Body of pancreas (tissue), 4 donors: Measurements from ENCODE around the gene DENND2D. TPM values are rescaled to one million over a fixed set of nuclear protein-coding genes. Genes with fewer than 3 reads are reported as not detected.

Experiments
- ATAC-seq: fragments of 150-250 bp; one replicate; pipeline ENCODE4 v1.9.1; 2016
- DNase-seq, 4 donors: peaks; one replicate each; pipeline ENCODE4 v3.0.0-alpha.2; 2019
- H3K27ac ChIP-seq, 4 donors: fragments of 200-600 bp; sonication (generic); 1 replicate in 3 of 4; 2 replicates in 1 of 4; pipeline versions ENCODE4 v1.5.1 to v1.6.1; 2016 to 2019; ENCODE audit warnings: mild to moderate bottlenecking in 1 of 4, mixed read lengths in 1 of 4, moderate library complexity in 1 of 4
- H3K27me3 ChIP-seq, 2 donors: fragments of 200-600 bp; sonication (generic); one replicate each; pipeline ENCODE4 v1.6.0; 2016; ENCODE audit warnings: mild to moderate bottlenecking in 1 of 2
- H3K36me3 ChIP-seq, 2 donors: fragments of 200-600 bp; sonication (generic); replicated peaks in 1 of 2; 2 replicates each; pipeline ENCODE4 v1.5.1; 2016; ENCODE audit warnings: low read depth in 2 of 2; ENCODE audit not compliant: insufficient read depth in 1 of 2
- H3K4me1 ChIP-seq: fragments of 200-600 bp; sonication (generic); one replicate; pipeline ENCODE4 v1.6.0; 2016
- H3K4me3 ChIP-seq, 2 donors: fragments of 200-600 bp; sonication (generic); 1 replicate in 1 of 2; 2 replicates in 1 of 2; pipeline ENCODE4 v1.5.1; 2016 to 2019
- H3K9me3 ChIP-seq, 3 donors: fragments of 200-600 bp; sonication (generic); 1 replicate in 2 of 3; 2 replicates in 1 of 3; pipeline ENCODE4 v1.5.1; 2016
- POLR2A ChIP-seq, 3 donors: fragments of 450-650 bp; IDR thresholded peaks; one replicate each; pipeline ENCODE4 v1.6.1; 2016; ENCODE audit warnings: antibody characterized with exemption in 3 of 3, mild to moderate bottlenecking in 2 of 3
- WGBS, 2 donors: methylation state at CpG; one replicate each; pipeline ENCODE4 v1.1.5; 2017; 5-methylcytosine and 5-hydroxymethylcytosine counted together
- intact Hi-C: fragments of 100-400 bp; cut with DNase I; formaldehyde crosslinking; loops from one replicate; pipeline ENCODE4 v1.15.1; 2023
- total RNA-seq, 2 donors: library from RNA; depleted of rRNA; stranded (reverse); fragments of >200 nt; gene quantifications; one replicate each; pipeline ENCODE4 v1.1.0, GENCODE V29; 2016
- TF ChIP-seq, protein P1 (sequence below), 7 experiments: fragments of 450-650 bp in 4 of 7; fragments of 200-600 bp in 3 of 7; sonication (generic) in 3 of 7; IDR thresholded peaks; one replicate each; pipeline ENCODE4 v1.5.1; 2016 to 2019; ENCODE audit warnings: antibody characterized with exemption in 7 of 7

The DENND2D gene
- total RNA-seq, 2 donors from 2014 or later, result 16.1 to 35.3 TPM

DNA sequence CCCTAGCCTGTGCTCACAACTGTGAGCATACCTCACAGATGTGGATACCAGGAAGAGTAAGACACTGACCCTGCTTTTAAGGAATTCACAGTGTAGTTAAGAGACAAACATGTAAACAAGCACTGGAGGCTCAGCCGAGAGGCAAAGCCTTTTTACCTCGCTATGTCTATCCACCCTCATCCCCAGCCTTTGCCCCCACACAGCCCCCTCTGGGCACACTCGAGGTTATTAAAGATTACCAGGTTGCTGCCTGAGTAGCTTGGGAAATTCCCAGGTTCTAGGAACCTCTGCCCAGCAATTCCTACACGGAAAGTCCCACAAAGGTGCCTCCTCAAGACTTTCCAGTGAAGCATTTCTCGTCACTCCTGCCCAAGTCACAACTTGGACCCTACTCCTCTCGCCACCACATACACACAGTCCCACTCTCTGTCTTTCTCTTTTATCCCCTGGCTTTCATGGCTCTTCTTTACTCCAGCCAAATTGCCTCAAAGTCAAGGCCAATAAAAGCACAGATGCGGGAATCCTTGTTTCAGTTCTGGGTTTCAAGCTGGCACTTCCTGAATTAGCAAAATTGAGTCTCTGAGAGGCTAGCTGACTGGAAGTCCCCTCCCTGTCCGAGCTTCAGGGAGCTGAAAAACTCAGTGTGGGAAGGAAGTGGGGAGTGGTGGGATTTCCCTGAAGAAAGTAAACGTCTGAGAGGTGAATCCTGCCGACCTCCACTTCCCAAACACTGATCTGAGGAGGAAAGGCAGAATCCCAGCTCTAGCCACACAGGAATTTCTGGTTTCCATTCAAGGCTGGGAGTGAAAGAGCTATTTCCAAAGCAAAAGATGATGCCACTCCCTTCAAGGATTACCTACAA, 7.6 kb downstream of the DENND2D start:
- intact Hi-C loops, result no loop called here
- TF ChIP-seq, protein P1, sequence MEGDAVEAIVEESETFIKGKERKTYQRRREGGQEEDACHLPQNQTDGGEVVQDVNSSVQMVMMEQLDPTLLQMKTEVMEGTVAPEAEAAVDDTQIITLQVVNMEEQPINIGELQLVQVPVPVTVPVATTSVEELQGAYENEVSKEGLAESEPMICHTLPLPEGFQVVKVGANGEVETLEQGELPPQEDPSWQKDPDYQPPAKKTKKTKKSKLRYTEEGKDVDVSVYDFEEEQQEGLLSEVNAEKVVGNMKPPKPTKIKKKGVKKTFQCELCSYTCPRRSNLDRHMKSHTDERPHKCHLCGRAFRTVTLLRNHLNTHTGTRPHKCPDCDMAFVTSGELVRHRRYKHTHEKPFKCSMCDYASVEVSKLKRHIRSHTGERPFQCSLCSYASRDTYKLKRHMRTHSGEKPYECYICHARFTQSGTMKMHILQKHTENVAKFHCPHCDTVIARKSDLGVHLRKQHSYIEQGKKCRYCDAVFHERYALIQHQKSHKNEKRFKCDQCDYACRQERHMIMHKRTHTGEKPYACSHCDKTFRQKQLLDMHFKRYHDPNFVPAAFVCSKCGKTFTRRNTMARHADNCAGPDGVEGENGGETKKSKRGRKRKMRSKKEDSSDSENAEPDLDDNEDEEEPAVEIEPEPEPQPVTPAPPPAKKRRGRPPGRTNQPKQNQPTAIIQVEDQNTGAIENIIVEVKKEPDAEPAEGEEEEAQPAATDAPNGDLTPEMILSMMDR (IDR thresholded peaks at IDR 0.05), result no peak
- no peak for TF ChIP-seq POLR2A (IDR thresholded peaks at IDR 0.05)
- Histone ChIP-seq H3K27me3 (no peaks in the 10 kb centered on the region), H3K4me3 (no peak overlapping the region), H3K4me1 (peaks cover 21% of the 10 kb centered on the region), H3K27ac (peak overlapping the region in 2 of 4 donors; percentile 60 to 67), H3K9me3 (no peaks in the 10 kb centered on the region), H3K36me3 (peaks cover 0 to 5% of the 10 kb centered on the region in 2 donors)
- ATAC-seq, result peak; percentile 45
- WGBS, 2 donors, result 58 to 61% methylated on average over 10 of the region's 10 CpGs
- DNase-seq, result no peak

DNA sequence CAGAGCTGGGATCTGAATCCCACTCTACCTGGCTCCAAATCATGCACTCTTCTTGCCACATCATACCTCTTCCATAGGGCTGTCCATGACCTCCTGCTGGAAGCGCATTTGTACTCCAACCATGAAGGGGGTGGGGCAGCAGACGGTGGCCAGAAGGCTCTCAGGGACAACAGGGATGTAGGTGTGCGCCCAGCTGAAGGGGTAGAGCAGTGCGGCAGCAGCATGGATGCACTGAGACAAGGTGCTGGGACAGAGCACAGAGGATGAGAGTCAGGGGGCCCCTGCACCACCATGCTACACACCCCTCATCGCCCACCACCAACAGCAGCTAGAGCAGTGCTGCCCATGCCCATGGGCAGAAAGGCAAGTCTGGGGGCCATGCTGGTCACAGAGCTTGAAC, 8.4 kb downstream of the DENND2D start:
- Histone ChIP-seq H3K9me3 (no peaks in the 10 kb centered on the region), H3K4me3 (no peak overlapping the region), H3K4me1 (peaks cover 21% of the 10 kb centered on the region), H3K27ac (peak overlapping the region in 2 of 4 donors; percentile 60 to 67), H3K27me3 (no peaks in the 10 kb centered on the region), H3K36me3 (peaks cover 0 to 5% of the 10 kb centered on the region in 2 donors)
- ATAC-seq (no peak), DNase-seq (no peak)
- TF ChIP-seq, protein P1 (IDR thresholded peaks at IDR 0.05), result no peak
- TF ChIP-seq POLR2A (IDR thresholded peaks at IDR 0.05), result no peak
- intact Hi-C loops, result no loop called here
- 89 to 98% methylated on average over 5 of the region's 5 CpGs for WGBS, 2 donors

DNA sequence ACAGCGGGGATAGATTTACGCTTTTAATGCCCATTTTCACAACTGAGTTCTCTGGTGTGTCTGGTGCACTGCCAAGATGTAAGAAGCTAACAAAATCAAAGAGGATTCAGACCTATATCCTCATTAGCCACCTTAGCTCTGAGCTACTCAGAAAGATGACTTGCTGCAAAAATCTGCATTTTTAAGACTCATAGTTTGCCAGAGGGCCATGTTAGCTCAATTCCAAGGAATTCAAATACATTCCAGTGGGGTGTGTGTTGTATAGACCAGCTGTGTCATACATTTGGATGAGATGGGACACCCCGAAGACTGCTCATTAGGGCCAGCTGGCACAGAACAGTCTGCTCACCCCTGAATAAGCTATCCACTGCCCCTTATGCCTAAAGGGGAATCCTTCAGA, 8.9 kb downstream of the DENND2D start:
- intact Hi-C loops, result no loop called here
- no peak overlapping the region for H3K4me3 ChIP-seq
- no peaks in the 10 kb centered on the region for H3K27me3 ChIP-seq
- peaks cover 0 to 9% of the 10 kb centered on the region in 2 donors for H3K36me3 ChIP-seq
- 53 to 59% methylated on average over 3 of the region's 3 CpGs for WGBS, 2 donors
- no peak for DNase-seq
- no peaks in the 10 kb centered on the region for H3K9me3 ChIP-seq
- TF ChIP-seq, protein P1 (IDR thresholded peaks at IDR 0.05), result no peak
- no peak for TF ChIP-seq POLR2A (IDR thresholded peaks at IDR 0.05)
- peak overlapping the region in 1 of 4 donors; percentile 10 for H3K27ac ChIP-seq
- ATAC-seq, result no peak
- peaks cover 21% of the 10 kb centered on the region for H3K4me1 ChIP-seq

DNA sequence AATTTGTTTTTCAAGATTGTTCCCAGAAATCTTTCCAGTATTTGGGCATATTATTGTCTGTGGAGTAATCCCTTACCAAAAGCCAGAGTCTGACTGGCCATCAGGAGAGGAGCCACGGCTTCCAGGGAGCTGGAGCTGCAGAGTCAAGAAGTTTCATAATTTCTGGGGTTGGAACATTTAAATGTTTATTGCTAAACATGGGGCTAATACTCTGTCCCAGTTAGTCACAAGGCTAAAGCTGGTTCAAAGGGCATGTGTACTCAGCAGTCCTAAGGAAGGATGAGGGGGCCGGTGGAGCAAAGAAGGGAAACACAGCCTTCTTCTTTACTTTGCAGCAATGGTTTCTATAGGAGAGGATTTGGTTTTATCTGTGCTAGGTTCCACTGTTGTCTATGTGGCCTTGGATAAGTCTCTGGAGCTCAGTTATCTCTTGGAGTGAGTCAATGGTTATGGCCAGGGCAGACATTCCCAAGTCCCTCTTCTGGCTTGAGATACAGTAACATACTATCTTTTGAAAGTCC, 9.5 kb downstream of the DENND2D start:
- peaks cover 21% of the 10 kb centered on the region for H3K4me1 ChIP-seq
- WGBS, 2 donors, result 67 to 87% methylated on average over 2 of the region's 2 CpGs
- H3K36me3 ChIP-seq, result peaks cover 0 to 9% of the 10 kb centered on the region in 2 donors
- ATAC-seq (no peak), DNase-seq (peak in 1 of 4 donors; percentile 41)
- TF ChIP-seq, protein P1 (IDR thresholded peaks at IDR 0.05), result no peak
- no peak for TF ChIP-seq POLR2A (IDR thresholded peaks at IDR 0.05)
- no peaks in the 10 kb centered on the region for H3K27me3 ChIP-seq
- no peaks in the 10 kb centered on the region for H3K9me3 ChIP-seq
- intact Hi-C loops, result no loop called here
- no peak overlapping the region for H3K4me3 ChIP-seq
- H3K27ac ChIP-seq, result peak overlapping the region in 1 of 4 donors; percentile 10
